IMR-90 (cell line): ENCODE results near the gene TBC1D22A. TPM values are rescaled to one million over a fixed set of nuclear protein-coding genes. Genes with fewer than 3 reads are reported as not detected.

Experiments
- ATAC-seq: fragments of 200-7000 bp; cut with Tn5 transposase; 2 replicates; pipeline ENCODE4 v1.9.1; 2020; ENCODE audit warnings: low read depth, mild to moderate bottlenecking, moderate library complexity
- BruUV-seq: library from RNA; stranded (reverse); fragments of 400-500 nt; replicated peaks from 2 replicates; lab custom pipeline; 2021; lab: Mats Ljungman, UMichigan
- CTCF ChIA-PET: fragments of 300-600 bp; formaldehyde crosslinking; extraction: SDS; loops from one replicate; lab custom pipeline; 2021; ENCODE audit warnings: antibody characterized with exemption; lab: Yijun Ruan, JAX
- POLR2A ChIA-PET: fragments of 300-600 bp; sonication (Branson Sonifier 250); formaldehyde crosslinking; loops from one replicate; lab custom pipeline; 2022; ENCODE audit warnings: antibody characterized with exemption; ENCODE audit not compliant: unreplicated experiment; lab: Charles Lee
- DNase-seq: peaks from one replicate; pipeline ENCODE4 v3.0.0; 2013
- H2AFZ ChIP-seq: replicated peaks from 2 replicates; pipeline ENCODE3; 2013; ENCODE audit warnings: low read length, mild to moderate bottlenecking; ENCODE audit not compliant: poor library complexity
- H2AK5ac ChIP-seq: 2 replicates; pipeline ENCODE4 v1.6.1; 2013; ENCODE audit warnings: low read depth, low read length, inconsistent platforms
- H2AK9ac ChIP-seq: replicated peaks from 2 replicates; pipeline ENCODE3; 2013; ENCODE audit warnings: mild to moderate bottlenecking, low read depth, low read length, moderate library complexity; ENCODE audit not compliant: poor library complexity
- H2BK120ac ChIP-seq: 2 replicates; pipeline ENCODE4 v1.6.1; 2013; ENCODE audit warnings: low read depth, low read length, inconsistent platforms
- H2BK15ac ChIP-seq: 3 replicates; pipeline ENCODE4 v1.6.1; 2013; ENCODE audit warnings: low read depth, low read length, inconsistent platforms
- H2BK20ac ChIP-seq: 2 replicates; pipeline ENCODE4 v1.6.1; 2013; ENCODE audit warnings: low read depth, mild to moderate bottlenecking, inconsistent platforms, low read length, moderate library complexity
- H2BK5ac ChIP-seq: 2 replicates; pipeline ENCODE4 v1.6.1; 2013; ENCODE audit warnings: mild to moderate bottlenecking, low read depth, low read length, inconsistent platforms; ENCODE audit not compliant: poor library complexity, severe bottlenecking
- H3K14ac ChIP-seq: replicated peaks from 2 replicates; pipeline ENCODE4 v1.6.1; 2013; ENCODE audit warnings: low read depth, low read length, inconsistent platforms
- H3K18ac ChIP-seq: 2 replicates; pipeline ENCODE4 v1.6.1; 2013; ENCODE audit warnings: low read depth, low read length, control low read depth
- H3K23ac ChIP-seq: 2 replicates; pipeline ENCODE4 v1.6.1; 2013; ENCODE audit warnings: low read depth, low read length, inconsistent platforms
- H3K27ac ChIP-seq: 2 replicates; pipeline ENCODE4 v1.5.1; 2013; ENCODE audit warnings: mild to moderate bottlenecking, control low read depth, low read length; ENCODE audit not compliant: insufficient read depth
- H3K27me3 ChIP-seq: 2 replicates; pipeline ENCODE4 v1.6.1; 2013; ENCODE audit warnings: low read length; ENCODE audit not compliant: control insufficient read depth, insufficient read depth
- H3K36me3 ChIP-seq: 2 replicates; pipeline ENCODE4 v1.6.1; 2013; ENCODE audit warnings: low read length, mixed read lengths; ENCODE audit not compliant: control insufficient read depth, insufficient read depth
- H3K4ac ChIP-seq: 2 replicates; pipeline ENCODE4 v1.6.1; 2013; ENCODE audit warnings: low read depth, low read length, inconsistent platforms
- H3K4me1 ChIP-seq: 2 replicates; pipeline ENCODE4 v1.6.1; 2013; ENCODE audit warnings: low read length, mixed read lengths; ENCODE audit not compliant: control insufficient read depth, insufficient read depth
- H3K4me2 ChIP-seq: 2 replicates; pipeline ENCODE4 v1.6.1; 2013; ENCODE audit warnings: low read depth, mild to moderate bottlenecking, control low read depth, low read length, moderate library complexity
- H3K4me3 ChIP-seq: 2 replicates; pipeline ENCODE4 v1.5.1; 2013; ENCODE audit warnings: low read depth, mild to moderate bottlenecking, control low read depth, low read length, moderate library complexity; ENCODE audit not compliant: insufficient read depth
- H3K56ac ChIP-seq: 2 replicates; pipeline ENCODE4 v1.6.1; 2013; ENCODE audit warnings: low read length, inconsistent platforms; ENCODE audit not compliant: insufficient read depth; ENCODE audit errors: extremely low read depth
- H3K79me1 ChIP-seq, 2 experiments: 2 replicates each; pipeline ENCODE4 v1.6.1; 2013; ENCODE audit warnings: low read length in 2 of 2, inconsistent platforms in 1 of 2, low read depth in 1 of 2
- H3K9ac ChIP-seq: 2 replicates; pipeline ENCODE4 v1.6.1; 2013; ENCODE audit warnings: low read depth, low read length, control low read depth
- H3K9me1 ChIP-seq: 2 replicates; pipeline ENCODE4 v1.6.1; 2013; ENCODE audit warnings: low read length, inconsistent platforms; ENCODE audit not compliant: insufficient read depth
- H3K9me3 ChIP-seq: 2 replicates; pipeline ENCODE4 v1.6.1; 2013; ENCODE audit warnings: low read length; ENCODE audit not compliant: control insufficient read depth, insufficient read depth
- H4K20me1 ChIP-seq: 2 replicates; pipeline ENCODE4 v1.6.1; 2013; ENCODE audit warnings: low read length, inconsistent platforms; ENCODE audit not compliant: insufficient read depth
- H4K5ac ChIP-seq: 2 replicates; pipeline ENCODE4 v1.6.1; 2013; ENCODE audit warnings: mild to moderate bottlenecking, low read depth, low read length, control low read depth
- H4K8ac ChIP-seq, 2 experiments: 2 replicates each; pipeline ENCODE4 v1.6.1; 2013; ENCODE audit warnings: low read depth in 2 of 2, low read length in 2 of 2, control low read depth in 1 of 2, inconsistent platforms in 1 of 2
- H4K91ac ChIP-seq: 2 replicates; pipeline ENCODE4 v1.6.1; 2013; ENCODE audit warnings: low read depth, low read length, inconsistent platforms; ENCODE audit not compliant: insufficient read depth
- BHLHE40 ChIP-seq: fragments of 150-350 bp; IDR thresholded peaks from 2 replicates; pipeline ENCODE4 v1.6.1; 2016; ENCODE audit warnings: mild to moderate bottlenecking, low read depth, low read length
- CEBPB ChIP-seq: IDR thresholded peaks from 2 replicates; pipeline ENCODE4 v1.6.1; 2012; ENCODE audit warnings: low read depth, low read length, improper control_type of control experiment
- CHD1 ChIP-seq: IDR thresholded peaks from 2 replicates; pipeline ENCODE4 v1.6.1; 2012; ENCODE audit warnings: low read depth, low read length, improper control_type of control experiment
- ELK1 ChIP-seq: fragments of 150-350 bp; IDR thresholded peaks from 2 replicates; pipeline ENCODE4 v1.6.1; 2016; ENCODE audit warnings: low read depth, mild to moderate bottlenecking, low read length, moderate library complexity, borderline replicate concordance
- FOS ChIP-seq: fragments of 150-350 bp; IDR thresholded peaks from 2 replicates; pipeline ENCODE4 v1.6.1; 2016; ENCODE audit warnings: low read depth, low read length
- MAFK ChIP-seq: IDR thresholded peaks from 2 replicates; pipeline ENCODE4 v1.6.1; 2012; ENCODE audit warnings: low read depth, low read length, improper control_type of control experiment
- MAZ ChIP-seq: IDR thresholded peaks from 2 replicates; pipeline ENCODE4 v1.6.1; 2012; ENCODE audit warnings: low read depth, mild to moderate bottlenecking, low read length, improper control_type of control experiment, moderate library complexity, borderline replicate concordance
- MXI1 ChIP-seq: IDR thresholded peaks from 2 replicates; pipeline ENCODE4 v1.6.1; 2012; ENCODE audit warnings: low read depth, mild to moderate bottlenecking, low read length, moderate library complexity, borderline replicate concordance
- NFE2L2 ChIP-seq: fragments of 150-350 bp; IDR thresholded peaks from 2 replicates; pipeline ENCODE4 v1.6.1; 2016; ENCODE audit warnings: low read depth, mild to moderate bottlenecking, low read length
- POLR2A ChIP-seq: IDR thresholded peaks from 2 replicates; pipeline ENCODE4 v1.6.1; 2012; ENCODE audit warnings: mild to moderate bottlenecking, low read depth, low read length
- RAD21 ChIP-seq: IDR thresholded peaks from 2 replicates; pipeline ENCODE4 v1.6.1; 2012; ENCODE audit warnings: low read length, improper control_type of control experiment
- RCOR1 ChIP-seq: IDR thresholded peaks from 2 replicates; pipeline ENCODE4 v1.6.1; 2012; ENCODE audit warnings: mild to moderate bottlenecking, low read length, improper control_type of control experiment; ENCODE audit not compliant: insufficient replicate concordance
- RFX5 ChIP-seq: IDR thresholded peaks from 2 replicates; pipeline ENCODE4 v1.8.0; 2012; ENCODE audit warnings: low read depth, mild to moderate bottlenecking, low read length, moderate library complexity
- SMC3 ChIP-seq: fragments of 150-350 bp; IDR thresholded peaks from 2 replicates; pipeline ENCODE4 v1.6.1; 2016; ENCODE audit warnings: low read depth, mild to moderate bottlenecking, antibody characterized with exemption, low read length, moderate library complexity
- USF2 ChIP-seq: fragments of 150-350 bp; IDR thresholded peaks from 2 replicates; pipeline ENCODE4 v1.6.1; 2017; ENCODE audit warnings: mild to moderate bottlenecking, antibody characterized with exemption, low read length, low read depth
- WGBS, 2 experiments: methylation state at CpG; one replicate each; pipeline versions ENCODE4 v1.1.5 to v1.1.7; 2013; ENCODE audit warnings: missing lambda C conversion rate in 2 of 2; ENCODE audit not compliant: insufficient read length in 1 of 2; ENCODE audit errors: extremely low coverage in 2 of 2; 5-methylcytosine and 5-hydroxymethylcytosine counted together
- dilution Hi-C: fragments of 300-500 bp; cut with HindIII; formaldehyde crosslinking; loops from one replicate; pipeline ENCODE4 v1.14.3; 2018; ENCODE audit warnings: low sequenced_read_pairs; ENCODE audit not compliant: unreplicated experiment
- in situ Hi-C: fragments of 300-500 bp; cut with MboI; formaldehyde crosslinking; loops from 3 replicates; pipeline ENCODE4 v1.14.3; 2019; ENCODE audit warnings: low sequenced_read_pairs, inconsistent platforms, mixed read lengths
- intact Hi-C: fragments of 100-400 bp; cut with micrococcal nuclease; formaldehyde crosslinking; loops from 2 replicates; pipeline ENCODE4 v1.10.0; 2022
- polyA plus RNA-seq, 3 experiments: library from polyadenylated mRNA; depleted of rRNA; stranded (reverse); fragments of >200 nt; gene quantifications; 2 replicates each; pipeline ENCODE4 v1.2.3, GENCODE V29; 2012; ENCODE audit warnings: low replicate concordance in 1 of 3
- total RNA-seq: library from RNA; depleted of rRNA; stranded (reverse); fragments of >200 nt; gene quantifications from 2 replicates; pipeline ENCODE4 v1.2.3, GENCODE V29; 2012
- TF ChIP-seq, protein P1 (sequence below): conservative IDR thresholded peaks from 2 replicates; pipeline ENCODE4 v1.5.1; 2012; ENCODE audit warnings: mild to moderate bottlenecking, low read depth, low read length, improper control_type of control experiment

TBC1D22A gene
- total and polyA plus RNA-seq, 2 of the 4 experiments (the other 2 are of a cell fraction): 9.0 to 16.7 TPM

DNA sequence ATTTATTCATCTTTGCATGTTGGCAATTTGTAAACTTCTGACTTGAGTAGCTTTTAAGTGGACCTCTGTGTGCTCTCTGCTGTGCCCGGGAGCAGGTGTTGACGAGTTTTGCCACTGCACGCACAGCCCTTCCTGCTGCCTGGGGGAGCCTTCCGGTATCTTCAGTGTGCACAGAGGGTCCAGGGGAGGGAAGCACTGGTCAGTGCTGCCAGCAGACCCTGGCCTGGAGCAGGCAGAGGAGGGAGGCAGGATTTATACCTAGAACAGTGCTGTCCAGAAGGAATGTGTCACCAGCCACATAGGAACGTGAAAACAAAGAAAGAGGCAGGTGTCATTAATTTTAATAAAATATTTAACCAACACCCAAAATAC is 403.6 kb downstream of the TBC1D22A start:
- ChIA-PET CTCF (no interaction called here), POLR2A (no interaction called here)
- Histone ChIP-seq H3K36me3 (no peaks in the 10 kb centered on the region), H3K23ac (no peak overlapping the region), H3K4me2 (no peak overlapping the region), H2AFZ (no peak overlapping the region), H2BK5ac (no peak overlapping the region), H3K9ac (no peak overlapping the region), H3K9me3 (no peaks in the 10 kb centered on the region), H2AK5ac (no peak overlapping the region), H4K5ac (no peak overlapping the region), H4K20me1 (no peaks in the 10 kb centered on the region; the same call in none of the 2 replicates), H2BK20ac (no peak overlapping the region), H2BK120ac (no peak overlapping the region), H4K8ac (no peak overlapping the region), H3K56ac (no peak overlapping the region), H3K18ac (no peak overlapping the region), H3K4me1 (peaks cover 2% of the 10 kb centered on the region; the same call in 1 of the 2 replicates), H2BK15ac (no peak overlapping the region), H4K91ac (no peak overlapping the region), H3K27ac (no peak overlapping the region), H3K4ac (no peak overlapping the region), H3K4me3 (no peak overlapping the region), H3K9me1 (no peaks in the 10 kb centered on the region), H3K14ac (no peak overlapping the region), H3K79me1 (no peaks in the 10 kb centered on the region; a peak in 1 of 4 replicates), H2AK9ac (no peak overlapping the region), H3K27me3 (no peaks in the 10 kb centered on the region)
- DNase-seq (no peak), ATAC-seq (no peak)
- no CpG with 5 or more reads among the region's 5 CpGs for WGBS, 2 experiments
- intact Hi-C loops (no loop called here), in situ Hi-C loops (no loop called here), dilution Hi-C loops (no loop called here)
- TF ChIP-seq NFE2L2 (no peak), POLR2A (no peak), MAZ (no peak), BHLHE40 (no peak), RFX5 (no peak), USF2 (no peak), FOS (no peak), MXI1 (no peak), CHD1 (no peak), ELK1 (no peak), SMC3 (no peak), RAD21 (no peak), RCOR1 (no peak), CEBPB (no peak), MAFK (no peak)
- TF ChIP-seq, protein P1, sequence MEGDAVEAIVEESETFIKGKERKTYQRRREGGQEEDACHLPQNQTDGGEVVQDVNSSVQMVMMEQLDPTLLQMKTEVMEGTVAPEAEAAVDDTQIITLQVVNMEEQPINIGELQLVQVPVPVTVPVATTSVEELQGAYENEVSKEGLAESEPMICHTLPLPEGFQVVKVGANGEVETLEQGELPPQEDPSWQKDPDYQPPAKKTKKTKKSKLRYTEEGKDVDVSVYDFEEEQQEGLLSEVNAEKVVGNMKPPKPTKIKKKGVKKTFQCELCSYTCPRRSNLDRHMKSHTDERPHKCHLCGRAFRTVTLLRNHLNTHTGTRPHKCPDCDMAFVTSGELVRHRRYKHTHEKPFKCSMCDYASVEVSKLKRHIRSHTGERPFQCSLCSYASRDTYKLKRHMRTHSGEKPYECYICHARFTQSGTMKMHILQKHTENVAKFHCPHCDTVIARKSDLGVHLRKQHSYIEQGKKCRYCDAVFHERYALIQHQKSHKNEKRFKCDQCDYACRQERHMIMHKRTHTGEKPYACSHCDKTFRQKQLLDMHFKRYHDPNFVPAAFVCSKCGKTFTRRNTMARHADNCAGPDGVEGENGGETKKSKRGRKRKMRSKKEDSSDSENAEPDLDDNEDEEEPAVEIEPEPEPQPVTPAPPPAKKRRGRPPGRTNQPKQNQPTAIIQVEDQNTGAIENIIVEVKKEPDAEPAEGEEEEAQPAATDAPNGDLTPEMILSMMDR: no peak
- BruUV-seq: no TSS peak
